Brain pericyte (primary cell): ENCODE results near the gene NRDC.
A peak's percentile ranks its signal among the peaks of the same experiment; 100 is the strongest.
"Not testable (repeated sequence)": the region's sequence is repeated elsewhere in the genome, so short reads cannot be mapped to it uniquely, and the experiment has no call there.

Source experiments
- DNase-seq: peaks from one replicate; pipeline ENCODE4 v3.0.0-alpha.2; 2012; ENCODE audit warnings: low read depth, low spot score

The NRDC gene

GRCh38 chr1:51842261-51842660 lies 36.3 kb downstream of the NRDC start:
- no peak for DNase-seq

GRCh38 chr1:51840743-51841461 lies 37.6 kb downstream of the NRDC start:
- DNase-seq: no peak

GRCh38 chr1:51840182-51840581 lies 38.3 kb downstream of the NRDC start:
- no peak for DNase-seq

- no peak for DNase-seq
Observed at GRCh38 chr1:51839094-51839493, 39.4 kb downstream of the NRDC start.

- no peak for DNase-seq
Observed at GRCh38 chr1:51837243-51837642, 41.3 kb downstream of the NRDC start.

GRCh38 chr1:51833700-51834099 lies 44.8 kb downstream of the NRDC start:
- DNase-seq: no peak

- DNase-seq: no peak
Observed at GRCh38 chr1:51829058-51829457, 49.5 kb downstream of the NRDC start.

GRCh38 chr1:51819810-51820209 lies 58.7 kb downstream of the NRDC start:
- no peak for DNase-seq

- not testable (repeated sequence) for DNase-seq
Observed at GRCh38 chr1:51819021-51819420, 59.5 kb downstream of the NRDC start.

GRCh38 chr1:51818487-51818886 lies 60.0 kb downstream of the NRDC start:
- DNase-seq: no peak

GRCh38 chr1:51814513-51814912 lies 64.0 kb downstream of the NRDC start:
- DNase-seq: no peak

GRCh38 chr1:51799372-51799771 lies 79.2 kb downstream of the NRDC start:
- no peak for DNase-seq

GRCh38 chr1:51794868-51795267 lies 83.7 kb downstream of the NRDC start:
- DNase-seq: no peak

- no peak for DNase-seq
Observed at GRCh38 chr1:51794260-51794659, 84.3 kb downstream of the NRDC start.

- no peak for DNase-seq
Observed at GRCh38 chr1:51792864-51793263, 85.7 kb downstream of the NRDC start.

GRCh38 chr1:51791888-51792287 lies 86.6 kb downstream of the NRDC start:
- no peak for DNase-seq

GRCh38 chr1:51790385-51790784 lies 88.1 kb downstream of the NRDC start:
- no peak for DNase-seq

GRCh38 chr1:51789342-51789741 lies 89.2 kb downstream of the NRDC start:
- no peak for DNase-seq

GRCh38 chr1:51788938-51789337 lies 89.6 kb downstream of the NRDC start:
- DNase-seq: no peak

- no peak for DNase-seq
Observed at GRCh38 chr1:51784997-51785421, 93.5 kb downstream of the NRDC start.

- DNase-seq: no peak
Observed at GRCh38 chr1:51780927-51781326, 97.6 kb downstream of the NRDC start.

- DNase-seq: no peak
Observed at GRCh38 chr1:51776408-51776807, 102.1 kb downstream of the NRDC start.

GRCh38 chr1:51768971-51769588 lies 109.4 kb downstream of the NRDC start:
- DNase-seq: peak; percentile 11
